Measurements from ENCODE around the gene REV3L. TPM values are rescaled to one million over a fixed set of nuclear protein-coding genes. Genes with fewer than 3 reads are reported as not detected.

Gene REV3L
- 1 to 10 TPM; 5.2 to 6.0 TPM for polyA plus RNA-seq

GRCh38 chr6:111482959-111483735 lies at the start of gene REV3L:
REV3L (minus strand) TSS chr6:111483218; CDS start chr6:111482888, 330 bp downstream.
- Histone ChIP-seq H3K9me3 (ENCODE audit: control insufficient read depth in 2 of 2, insufficient read depth in 1 of 2, low read depth in 1 of 2, low read length in 1 of 2) (no peaks in the 10 kb centered on the region), H3K27ac (ENCODE audit: low read depth in 2 of 2, low read length in 1 of 2) (peak within 1 kb of the TSS; percentile 93 to 98), H3K4me3 (ENCODE audit: low read depth in 1 of 2, low read length in 2 of 2) (peak within 1 kb of the TSS; percentile 83 to 94), H3K4me1 (ENCODE audit: control insufficient read depth in 2 of 2, insufficient read depth in 2 of 2, low read length in 1 of 2) (no peaks in the 10 kb centered on the region), H3K36me3 (ENCODE audit: control insufficient read depth in 2 of 2, insufficient read depth in 2 of 2, low read length in 1 of 2) (no peaks in the 10 kb centered on the region), H3K27me3 (ENCODE audit: control insufficient read depth in 1 of 2, insufficient read depth in 2 of 2, low read length in 2 of 2) (no peaks in the 10 kb centered on the region)
- WGBS, 2 donors = 0 to 1% methylated on average over 49 to 84 of the region's 84 CpGs

GRCh38 chr6:111531185-111531584 lies 48.2 kb upstream of the REV3L start:
- no peaks in the 10 kb centered on the region for H3K4me1 ChIP-seq (ENCODE audit: control insufficient read depth in 2 of 2, insufficient read depth in 2 of 2, low read length in 1 of 2)

GRCh38 chr6:111530667-111531066 lies 47.6 kb upstream of the REV3L start:
- 94 to 97% methylated on average over 8 of the region's 8 CpGs for WGBS, 2 donors
- Histone ChIP-seq H3K4me3 (ENCODE audit: low read depth in 1 of 2, low read length in 2 of 2) (no peak overlapping the region), H3K9me3 (ENCODE audit: control insufficient read depth in 2 of 2, insufficient read depth in 1 of 2, low read depth in 1 of 2, low read length in 1 of 2) (no peaks in the 10 kb centered on the region), H3K36me3 (ENCODE audit: control insufficient read depth in 2 of 2, insufficient read depth in 2 of 2, low read length in 1 of 2) (no peaks in the 10 kb centered on the region), H3K4me1 (ENCODE audit: control insufficient read depth in 2 of 2, insufficient read depth in 2 of 2, low read length in 1 of 2) (no peaks in the 10 kb centered on the region), H3K27ac (ENCODE audit: low read depth in 2 of 2, low read length in 1 of 2) (no peak overlapping the region), H3K27me3 (ENCODE audit: control insufficient read depth in 1 of 2, insufficient read depth in 2 of 2, low read length in 2 of 2) (no peaks in the 10 kb centered on the region)

More at GRCh38 chr6:111531185-111531584, 48.2 kb upstream of the REV3L start:
- H3K36me3 ChIP-seq (ENCODE audit: control insufficient read depth in 2 of 2, insufficient read depth in 2 of 2, low read length in 1 of 2) = no peaks in the 10 kb centered on the region
- no peaks in the 10 kb centered on the region for H3K9me3 ChIP-seq (ENCODE audit: control insufficient read depth in 2 of 2, insufficient read depth in 1 of 2, low read depth in 1 of 2, low read length in 1 of 2)
- WGBS, 2 donors = 95 to 96% methylated on average over 5 of the region's 5 CpGs
- H3K27ac ChIP-seq (ENCODE audit: low read depth in 2 of 2, low read length in 1 of 2) = no peak overlapping the region
- H3K4me3 ChIP-seq (ENCODE audit: low read depth in 1 of 2, low read length in 2 of 2) = no peak overlapping the region
- H3K27me3 ChIP-seq (ENCODE audit: control insufficient read depth in 1 of 2, insufficient read depth in 2 of 2, low read length in 2 of 2) = no peaks in the 10 kb centered on the region

GRCh38 chr6:111530218-111530617 lies 47.2 kb upstream of the REV3L start:
- Histone ChIP-seq H3K36me3 (ENCODE audit: control insufficient read depth in 2 of 2, insufficient read depth in 2 of 2, low read length in 1 of 2) (no peaks in the 10 kb centered on the region), H3K4me1 (ENCODE audit: control insufficient read depth in 2 of 2, insufficient read depth in 2 of 2, low read length in 1 of 2) (no peaks in the 10 kb centered on the region), H3K9me3 (ENCODE audit: control insufficient read depth in 2 of 2, insufficient read depth in 1 of 2, low read depth in 1 of 2, low read length in 1 of 2) (no peaks in the 10 kb centered on the region), H3K4me3 (ENCODE audit: low read depth in 1 of 2, low read length in 2 of 2) (no peak overlapping the region), H3K27me3 (ENCODE audit: control insufficient read depth in 1 of 2, insufficient read depth in 2 of 2, low read length in 2 of 2) (no peaks in the 10 kb centered on the region), H3K27ac (ENCODE audit: low read depth in 2 of 2, low read length in 1 of 2) (no peak overlapping the region)
- WGBS, 2 donors = 73 to 75% methylated on average over 2 of the region's 2 CpGs

GRCh38 chr6:111527367-111527766 lies 44.3 kb upstream of the REV3L start:
- H3K27me3 ChIP-seq (ENCODE audit: control insufficient read depth in 1 of 2, insufficient read depth in 2 of 2, low read length in 2 of 2) = no peaks in the 10 kb centered on the region
- H3K4me3 ChIP-seq (ENCODE audit: low read depth in 1 of 2, low read length in 2 of 2) = no peak overlapping the region
- peaks cover 0 to 3% of the 10 kb centered on the region in 2 donors for H3K4me1 ChIP-seq (ENCODE audit: control insufficient read depth in 2 of 2, insufficient read depth in 2 of 2, low read length in 1 of 2)
- no peak overlapping the region for H3K27ac ChIP-seq (ENCODE audit: low read depth in 2 of 2, low read length in 1 of 2)
- no peaks in the 10 kb centered on the region for H3K36me3 ChIP-seq (ENCODE audit: control insufficient read depth in 2 of 2, insufficient read depth in 2 of 2, low read length in 1 of 2)
- H3K9me3 ChIP-seq (ENCODE audit: control insufficient read depth in 2 of 2, insufficient read depth in 1 of 2, low read depth in 1 of 2, low read length in 1 of 2) = no peaks in the 10 kb centered on the region

- H3K9me3 ChIP-seq (ENCODE audit: control insufficient read depth in 2 of 2, insufficient read depth in 1 of 2, low read depth in 1 of 2, low read length in 1 of 2) = no peaks in the 10 kb centered on the region
- no peaks in the 10 kb centered on the region for H3K27me3 ChIP-seq (ENCODE audit: control insufficient read depth in 1 of 2, insufficient read depth in 2 of 2, low read length in 2 of 2)
- H3K36me3 ChIP-seq (ENCODE audit: control insufficient read depth in 2 of 2, insufficient read depth in 2 of 2, low read length in 1 of 2) = no peaks in the 10 kb centered on the region
- H3K27ac ChIP-seq (ENCODE audit: low read depth in 2 of 2, low read length in 1 of 2) = no peak overlapping the region
- H3K4me1 ChIP-seq (ENCODE audit: control insufficient read depth in 2 of 2, insufficient read depth in 2 of 2, low read length in 1 of 2) = peaks cover 0 to 3% of the 10 kb centered on the region in 2 donors
- H3K4me3 ChIP-seq (ENCODE audit: low read depth in 1 of 2, low read length in 2 of 2) = no peak overlapping the region
Observed at GRCh38 chr6:111524735-111525134, 41.7 kb upstream of the REV3L start.

GRCh38 chr6:111524252-111524651 lies 41.2 kb upstream of the REV3L start:
- Histone ChIP-seq H3K9me3 (ENCODE audit: control insufficient read depth in 2 of 2, insufficient read depth in 1 of 2, low read depth in 1 of 2, low read length in 1 of 2) (no peaks in the 10 kb centered on the region), H3K4me1 (ENCODE audit: control insufficient read depth in 2 of 2, insufficient read depth in 2 of 2, low read length in 1 of 2) (peaks cover 0 to 3% of the 10 kb centered on the region in 2 donors), H3K36me3 (ENCODE audit: control insufficient read depth in 2 of 2, insufficient read depth in 2 of 2, low read length in 1 of 2) (no peaks in the 10 kb centered on the region), H3K27ac (ENCODE audit: low read depth in 2 of 2, low read length in 1 of 2) (no peak overlapping the region), H3K27me3 (ENCODE audit: control insufficient read depth in 1 of 2, insufficient read depth in 2 of 2, low read length in 2 of 2) (no peaks in the 10 kb centered on the region), H3K4me3 (ENCODE audit: low read depth in 1 of 2, low read length in 2 of 2) (no peak overlapping the region)
- 89 to 91% methylated on average over 4 of the region's 4 CpGs for WGBS, 2 donors

GRCh38 chr6:111523484-111524167 lies 40.6 kb upstream of the REV3L start:
- 59 to 79% methylated on average over 2 of the region's 2 CpGs for WGBS, 2 donors
- Histone ChIP-seq H3K36me3 (ENCODE audit: control insufficient read depth in 2 of 2, insufficient read depth in 2 of 2, low read length in 1 of 2) (no peaks in the 10 kb centered on the region), H3K4me1 (ENCODE audit: control insufficient read depth in 2 of 2, insufficient read depth in 2 of 2, low read length in 1 of 2) (peaks cover 0 to 3% of the 10 kb centered on the region in 2 donors), H3K27ac (ENCODE audit: low read depth in 2 of 2, low read length in 1 of 2) (peak overlapping the region in 1 of 2 donors; percentile 33), H3K4me3 (ENCODE audit: low read depth in 1 of 2, low read length in 2 of 2) (no peak overlapping the region), H3K9me3 (ENCODE audit: control insufficient read depth in 2 of 2, insufficient read depth in 1 of 2, low read depth in 1 of 2, low read length in 1 of 2) (no peaks in the 10 kb centered on the region), H3K27me3 (ENCODE audit: control insufficient read depth in 1 of 2, insufficient read depth in 2 of 2, low read length in 2 of 2) (no peaks in the 10 kb centered on the region)

GRCh38 chr6:111522393-111523020 lies 39.5 kb upstream of the REV3L start:
- no peaks in the 10 kb centered on the region for H3K27me3 ChIP-seq (ENCODE audit: control insufficient read depth in 1 of 2, insufficient read depth in 2 of 2, low read length in 2 of 2)
- H3K27ac ChIP-seq (ENCODE audit: low read depth in 2 of 2, low read length in 1 of 2) = no peak overlapping the region
- WGBS, 2 donors = 78 to 79% methylated on average over 4 of the region's 4 CpGs
- H3K36me3 ChIP-seq (ENCODE audit: control insufficient read depth in 2 of 2, insufficient read depth in 2 of 2, low read length in 1 of 2) = no peaks in the 10 kb centered on the region
- no peaks in the 10 kb centered on the region for H3K9me3 ChIP-seq (ENCODE audit: control insufficient read depth in 2 of 2, insufficient read depth in 1 of 2, low read depth in 1 of 2, low read length in 1 of 2)
- no peak overlapping the region for H3K4me3 ChIP-seq (ENCODE audit: low read depth in 1 of 2, low read length in 2 of 2)
- peaks cover 0 to 3% of the 10 kb centered on the region in 2 donors for H3K4me1 ChIP-seq (ENCODE audit: control insufficient read depth in 2 of 2, insufficient read depth in 2 of 2, low read length in 1 of 2)

All from esophagus (tissue), 2 donors.